ENCODE data around the gene FAM184A. TPM values are rescaled to one million over a fixed set of nuclear protein-coding genes. Genes with fewer than 3 reads are reported as not detected.

FAM184A gene
- total and polyA plus RNA-seq, 2 of the 8 experiments (the other 6 are each of a cell fraction or from before 2014, with no cell fraction given): 6.3 to 11.3 TPM

- Histone ChIP-seq H3K27ac (ENCODE audit: low read depth, low read length) (no peak overlapping the region), H3K23me2 (ENCODE audit: low read depth, low read length) (no peaks in the 10 kb centered on the region), H2BK12ac (ENCODE audit: low read depth, low read length) (no peak overlapping the region), H4K5ac (ENCODE audit: insufficient read length, low read depth, low read length) (no peak overlapping the region), H3K27me3 (replicated peaks in 1 of 4; ENCODE audit: control insufficient read depth in 3 of 4, extremely low read depth in 1 of 4, insufficient read depth in 3 of 4, low read length in 3 of 4) (peaks cover 0 to 2% (median 0%) of the 10 kb centered on the region in 4 experiments; a peak in 1 of 7 replicates), H2BK15ac (ENCODE audit: low read length) (no peak overlapping the region), H3K4me3 (ENCODE audit: extremely low read depth in 1 of 4, insufficient read depth in 2 of 4, low read depth in 3 of 4, low read length in 4 of 4) (no peak overlapping the region), H3K4me1 (replicated peaks in 1 of 4; ENCODE audit: control insufficient read depth in 3 of 4, insufficient read depth in 4 of 4, low read length in 3 of 4) (peaks cover 0 to 8% (median 0%) of the 10 kb centered on the region in 4 experiments; a peak in 1 of 7 replicates), H3K56ac (replicated peaks; ENCODE audit: insufficient read length, low read depth, low read length) (no peak overlapping the region), H2BK20ac (ENCODE audit: low read length) (no peak overlapping the region), H3K23ac (ENCODE audit: insufficient read length) (no peak overlapping the region), H3K36me3 (ENCODE audit: control insufficient read depth in 2 of 4, insufficient read depth in 4 of 4, low read length in 3 of 4) (no peaks in the 10 kb centered on the region), H3K14ac (ENCODE audit: insufficient read length) (no peak overlapping the region), H3K4ac (replicated peaks; ENCODE audit: insufficient read length, low read depth, low read length) (no peak overlapping the region), H2AFZ (ENCODE audit: low read length) (no peak overlapping the region), H2AK5ac (ENCODE audit: low read depth, low read length) (no peak overlapping the region), H4K8ac (ENCODE audit: extremely low read depth, insufficient read depth, low read length) (no peak overlapping the region), H3K79me2 (ENCODE audit: control insufficient read depth in 1 of 2, insufficient read depth in 2 of 2, low read length in 2 of 2) (no peaks in the 10 kb centered on the region), H2BK5ac (ENCODE audit: low read depth, low read length) (no peak overlapping the region), H3K9me3 (ENCODE audit: insufficient read depth in 2 of 2, low read depth in 1 of 2, low read length in 1 of 2) (0 out of 4 replicates have a peak, but pooled peaks cover 0 to 4% of the 10 kb centered on the region in 2 experiments), H3K79me1 (ENCODE audit: low read depth, low read length) (no peaks in the 10 kb centered on the region), H4K20me1 (replicated peaks in 1 of 2; ENCODE audit: control insufficient read depth in 1 of 2, insufficient read depth in 2 of 2, low read length in 2 of 2) (no peaks in the 10 kb centered on the region), H3K9ac (replicated peaks in 1 of 4; ENCODE audit: extremely low read depth in 1 of 4, low read depth in 3 of 4, low read length in 3 of 4) (no peak overlapping the region), H2BK120ac (replicated peaks; ENCODE audit: low read depth, low read length) (no peak overlapping the region), H3K4me2 (ENCODE audit: insufficient read depth in 1 of 2, low read depth in 2 of 2, low read length in 2 of 2) (no peak overlapping the region), H3K18ac (ENCODE audit: extremely low read depth, low read length) (no peak overlapping the region), H4K91ac (replicated peaks; ENCODE audit: insufficient read length, low read length) (no peak overlapping the region)
- 80% methylated on average over 4 of the region's 4 CpGs; no CpG with 5 or more reads in 1 of the 2 experiments for WGBS, 2 experiments (ENCODE audit: extremely low coverage in 1 of 2, insufficient coverage in 1 of 2, insufficient read length in 1 of 2, insufficient replicate concordance in 2 of 2, low coverage in 1 of 2, low lambda C conversion rate in 2 of 2, missing lambda C conversion rate in 1 of 2)
- POLR2A ChIA-PET (ENCODE audit: partially characterized antibody): no interaction called here
- no peak for DNase-seq (ENCODE audit: low read depth in 1 of 2, low spot score in 2 of 2)
- no peak for FAIRE-seq
- CTCF ChIA-PET (ENCODE audit: partially characterized antibody): interaction anchor here (0.6 to 1.5 kb wide), 2 partner anchors 10 to 159 kb away, joined by 3 read pairs; no protein-coding TSS in a partner anchor
- TF ChIP-seq KDM4A (IDR thresholded peaks at IDR 0.05; ENCODE audit: low read depth, low read length, severe bottlenecking) (no peak), MAFK (IDR thresholded peaks at IDR 0.05; ENCODE audit: low read depth, low read length) (no peak), YY1 (IDR thresholded peaks at IDR 0.05; ENCODE audit: low read depth, low read length) (no peak), SAP30 (IDR thresholded peaks at IDR 0.05; ENCODE audit: insufficient read depth, insufficient replicate concordance, low read length) (no peak), GTF2F1 (IDR thresholded peaks at IDR 0.05; ENCODE audit: borderline replicate concordance, low read depth, low read length) (no peak), TAF1 (IDR thresholded peaks at IDR 0.05; ENCODE audit: low read depth, low read length) (no peak), NRF1 (IDR thresholded peaks at IDR 0.05; ENCODE audit: low read depth, low read length) (no peak), RNF2 (IDR thresholded peaks at IDR 0.05; ENCODE audit: borderline replicate concordance, low read depth, low read length, missing control alignments, poor library complexity, severe bottlenecking) (no peak), SRF (IDR thresholded peaks at IDR 0.05; ENCODE audit: low read depth, low read length) (no peak), POLR2A (IDR thresholded peaks at IDR 0.05; ENCODE audit: control extremely low read depth in 1 of 2, low read depth in 2 of 2, low read length in 2 of 2) (no peak), HDAC2 (IDR thresholded peaks at IDR 0.05; ENCODE audit: borderline replicate concordance in 1 of 2, low read depth in 2 of 2, low read length in 2 of 2) (no peak), FOSL1 (IDR thresholded peaks at IDR 0.05; ENCODE audit: insufficient read depth, low read depth, low read length) (no peak), HDAC6 (IDR thresholded peaks at IDR 0.05; ENCODE audit: low read depth, low read length) (no peak)
Observed at GRCh38 chr6:119122336-119122735, 43.9 kb upstream of the FAM184A start.
